ENCODE results near the gene NCAPG2. TPM values are rescaled to one million over a fixed set of nuclear protein-coding genes. Genes with fewer than 3 reads are reported as not detected.

NCAPG2 gene
- total and polyA plus RNA-seq, 10 of the 15 experiments (the other 5 are each of a cell fraction or from before 2014, with no cell fraction given): 11.2 to 78.2 (median 49.2) TPM

GRCh38 chr7:158655507-158655906 lies 49.1 kb downstream of the NCAPG2 start:
- ChIA-PET SMC1A (ENCODE audit: uncharacterized antibody, unreplicated experiment) (interaction anchor here (1.3 to 1.6 kb wide), 2 partner anchors 40 to 41 kb away, joined by 4 to 5 read pairs; no protein-coding TSS in a partner anchor), POLR2A (no interaction called here), RAD21 (ENCODE audit: unreplicated experiment) (interaction anchor here (1.0 kb wide), 1 partner anchor 50 kb away, joined by 3 read pairs; no protein-coding TSS in a partner anchor), CTCF (interaction anchor here (1.2 to 2.1 kb wide), 2 partner anchors 9 to 41 kb away, joined by 4 to 7 read pairs; no protein-coding TSS in a partner anchor)
- intact Hi-C loops (cut with micrococcal nuclease; ENCODE audit: unreplicated experiment) (no loop called here), in situ Hi-C loops (cut with MboI) (no loop called here)
- no peaks in the 10 kb centered on the region for H3K9me3 ChIP-seq (replicated peaks; ENCODE audit: control insufficient read depth, insufficient read depth, low read length)
- no peaks in the 10 kb centered on the region for H3K79me2 ChIP-seq (ENCODE audit: control insufficient read depth, insufficient read depth, low read length)
- H3K9ac ChIP-seq (ENCODE audit: control insufficient read depth, insufficient read depth, low read length): no peak overlapping the region; the same call in 1 of the 2 replicates
- H3K36me3 ChIP-seq (ENCODE audit: control insufficient read depth in 2 of 2, insufficient read depth in 2 of 2, low read length in 1 of 2): peaks cover 16 to 17% of the 10 kb centered on the region in 2 experiments
- no peaks in the 10 kb centered on the region for H3K27me3 ChIP-seq (replicated peaks in 1 of 2; ENCODE audit: control insufficient read depth in 2 of 2, insufficient read depth in 2 of 2, low read length in 1 of 2)
- H2AFZ ChIP-seq (ENCODE audit: control insufficient read depth, low read depth, low read length): no peak overlapping the region
- peak; percentile 2; the same call in 1 of the 3 replicates for ATAC-seq
- peaks cover 20% of the 10 kb centered on the region for H3K4me1 ChIP-seq (ENCODE audit: control insufficient read depth, insufficient read depth, low read length)
- TF ChIP-seq ASH2L (IDR thresholded peaks at IDR 0.05; ENCODE audit: borderline replicate concordance, low read depth) (no peak), BACH1 (IDR thresholded peaks at IDR 0.05; ENCODE audit: borderline replicate concordance) (no peak), SMC3 (IDR thresholded peaks at IDR 0.05; ENCODE audit: borderline replicate concordance, low read length) (no peak), CHD4 (IDR thresholded peaks at IDR 0.05) (no peak), SP1 (IDR thresholded peaks at IDR 0.05; ENCODE audit: low read depth, low read length) (no peak), POLR2AphosphoS5 (IDR thresholded peaks at IDR 0.05; ENCODE audit: low read length) (no peak), RAD21 (IDR thresholded peaks at IDR 0.05; ENCODE audit: insufficient read depth, low read depth, low read length) (no peak)
- H3K27ac ChIP-seq (ENCODE audit: control insufficient read depth, insufficient read depth): peak overlapping the region; percentile 64
- no peak for FAIRE-seq
- no TSS peak for BruUV-seq (replicated peaks)
- WGBS (ENCODE audit: insufficient coverage, insufficient replicate concordance, low lambda C conversion rate, missing lambda C conversion rate): 100% methylated on average over 11 of the region's 11 CpGs
- H3K4me2 ChIP-seq (ENCODE audit: control insufficient read depth, insufficient read depth): peak overlapping the region; percentile 63
- no peak overlapping the region for H3K4me3 ChIP-seq
- no peak for DNase-seq (ENCODE audit: low read depth, low spot score)
- H4K20me1 ChIP-seq (ENCODE audit: control insufficient read depth, insufficient read depth): no peaks in the 10 kb centered on the region

DNA sequence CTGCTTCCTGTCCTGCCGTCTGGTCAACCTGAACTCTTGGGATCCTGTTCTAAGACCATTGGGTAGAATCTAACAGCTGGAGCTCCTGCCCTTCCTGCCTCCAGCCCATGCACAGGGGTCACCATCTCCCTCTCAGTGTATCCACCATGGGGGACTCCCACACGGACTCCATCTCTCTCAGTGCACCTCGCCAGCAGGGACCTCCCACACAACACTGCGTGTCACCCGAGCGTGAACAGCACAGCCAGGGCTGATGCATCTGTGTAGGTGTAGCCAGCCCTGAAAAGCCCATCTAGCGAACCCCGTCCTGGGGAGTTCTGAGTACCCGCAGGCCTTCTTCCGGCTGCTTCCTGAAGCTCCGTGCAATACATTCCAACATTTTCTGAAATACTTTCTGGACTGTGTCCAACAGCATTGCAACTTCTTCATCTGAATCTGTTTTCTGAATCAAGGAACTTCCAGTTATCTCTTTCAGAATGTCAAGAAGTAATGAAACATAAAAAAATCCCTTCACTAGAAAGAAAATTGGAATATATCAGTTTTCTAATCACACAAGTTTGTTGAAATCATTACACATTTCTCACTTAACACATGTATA lies 52.5 kb downstream of the NCAPG2 start:
- no peak for FAIRE-seq
- Histone ChIP-seq H2AFZ (ENCODE audit: control insufficient read depth, low read depth, low read length) (no peak overlapping the region), H3K27me3 (replicated peaks in 1 of 2; ENCODE audit: control insufficient read depth in 2 of 2, insufficient read depth in 2 of 2, low read length in 1 of 2) (no peaks in the 10 kb centered on the region), H3K27ac (ENCODE audit: control insufficient read depth, insufficient read depth) (no peak overlapping the region), H3K4me1 (ENCODE audit: control insufficient read depth, insufficient read depth, low read length) (peaks cover 16% of the 10 kb centered on the region), H4K20me1 (ENCODE audit: control insufficient read depth, insufficient read depth) (no peaks in the 10 kb centered on the region), H3K4me3 (no peak overlapping the region), H3K9me3 (replicated peaks; ENCODE audit: control insufficient read depth, insufficient read depth, low read length) (no peaks in the 10 kb centered on the region; the same call in 2 of the 3 replicates), H3K4me2 (ENCODE audit: control insufficient read depth, insufficient read depth) (no peak overlapping the region), H3K9ac (ENCODE audit: control insufficient read depth, insufficient read depth, low read length) (no peak overlapping the region), H3K79me2 (ENCODE audit: control insufficient read depth, insufficient read depth, low read length) (no peaks in the 10 kb centered on the region), H3K36me3 (ENCODE audit: control insufficient read depth in 2 of 2, insufficient read depth in 2 of 2, low read length in 1 of 2) (peaks cover 18 to 19% of the 10 kb centered on the region in 2 experiments)
- WGBS (ENCODE audit: insufficient coverage, insufficient replicate concordance, low lambda C conversion rate, missing lambda C conversion rate): 91% methylated on average over 11 of the region's 11 CpGs
- POLR2A ChIA-PET: interaction anchor here (0.5 kb wide), 1 partner anchor 47 kb away, joined by 3 read pairs; no protein-coding TSS in a partner anchor
- no peak for DNase-seq (ENCODE audit: low read depth, low spot score)
- RAD21 ChIA-PET (ENCODE audit: unreplicated experiment): no interaction called here
- SMC1A ChIA-PET (ENCODE audit: uncharacterized antibody, unreplicated experiment): interaction anchor here (0.6 kb wide), 1 partner anchor 1286 kb away, joined by 3 read pairs; no protein-coding TSS in a partner anchor
- ATAC-seq: no peak
- CTCF ChIA-PET: interaction anchor here (1.3 kb wide), 1 partner anchor 10 kb away, joined by 4 read pairs; no protein-coding TSS in a partner anchor
- in situ Hi-C loops (cut with MboI) (no loop called here), intact Hi-C loops (cut with micrococcal nuclease; ENCODE audit: unreplicated experiment) (no loop called here)
- BruUV-seq (replicated peaks): TSS peak; percentile 46
- TF ChIP-seq USF2 (IDR thresholded peaks at IDR 0.05; ENCODE audit: borderline replicate concordance, low read depth, low read length) (no peak), SRF (IDR thresholded peaks at IDR 0.05; ENCODE audit: low read depth in 2 of 2, low read length in 2 of 2) (no peak), STAT1 (conservative IDR thresholded peaks at IDR 0.05) (no peak), RELA (IDR thresholded peaks at IDR 0.05; ENCODE audit: borderline replicate concordance, partially characterized antibody) (no peak), TARDBP (IDR thresholded peaks at IDR 0.05; ENCODE audit: borderline replicate concordance) (no peak), KLF5 (IDR thresholded peaks at IDR 0.05; ENCODE audit: partially characterized antibody) (no peak), POLR2A (IDR thresholded peaks at IDR 0.05; ENCODE audit: low read depth, low read length) (no peak)
- TF ChIP-seq, protein P1, sequence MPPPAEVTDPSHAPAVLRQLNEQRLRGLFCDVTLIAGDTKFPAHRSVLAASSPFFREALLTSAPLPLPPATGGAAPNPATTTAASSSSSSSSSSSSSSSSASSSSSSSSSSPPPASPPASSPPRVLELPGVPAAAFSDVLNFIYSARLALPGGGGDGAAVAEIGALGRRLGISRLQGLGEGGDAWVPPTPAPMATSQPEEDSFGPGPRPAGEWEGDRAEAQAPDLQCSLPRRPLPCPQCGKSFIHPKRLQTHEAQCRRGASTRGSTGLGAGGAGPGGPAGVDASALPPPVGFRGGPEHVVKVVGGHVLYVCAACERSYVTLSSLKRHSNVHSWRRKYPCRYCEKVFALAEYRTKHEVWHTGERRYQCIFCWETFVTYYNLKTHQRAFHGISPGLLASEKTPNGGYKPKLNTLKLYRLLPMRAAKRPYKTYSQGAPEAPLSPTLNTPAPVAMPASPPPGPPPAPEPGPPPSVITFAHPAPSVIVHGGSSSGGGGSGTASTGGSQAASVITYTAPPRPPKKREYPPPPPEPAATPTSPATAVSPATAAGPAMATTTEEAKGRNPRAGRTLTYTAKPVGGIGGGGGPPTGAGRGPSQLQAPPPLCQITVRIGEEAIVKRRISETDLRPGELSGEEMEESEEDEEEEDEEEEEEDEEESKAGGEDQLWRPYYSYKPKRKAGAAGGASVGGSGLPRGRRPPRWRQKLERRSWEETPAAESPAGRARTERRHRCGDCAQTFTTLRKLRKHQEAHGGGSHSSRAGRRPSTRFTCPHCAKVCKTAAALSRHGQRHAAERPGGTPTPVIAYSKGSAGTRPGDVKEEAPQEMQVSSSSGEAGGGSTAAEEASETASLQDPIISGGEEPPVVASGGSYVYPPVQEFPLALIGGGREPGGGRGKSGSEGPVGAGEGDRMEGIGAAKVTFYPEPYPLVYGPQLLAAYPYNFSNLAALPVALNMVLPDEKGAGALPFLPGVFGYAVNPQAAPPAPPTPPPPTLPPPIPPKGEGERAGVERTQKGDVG (CRISPR knock-in tag; IDR thresholded peaks at IDR 0.05): no peak
